K562 (cell line): ENCODE data around the gene GPR142. TPM values are rescaled to one million over a fixed set of nuclear protein-coding genes. Genes with fewer than 3 reads are reported as not detected.

Experiments used
- ATAC-seq: fragments of 200-7000 bp; cut with Tn5 transposase; 3 replicates; pipeline ENCODE4 v1.9.1; 2020; ENCODE audit warnings: moderate library complexity
- BruUV-seq: library from RNA; stranded (reverse); fragments of 400-500 nt; replicated peaks from 2 replicates; lab custom pipeline; 2021; lab: Mats Ljungman, UMichigan
- CTCF ChIA-PET: fragments of 300-600 bp; formaldehyde crosslinking; extraction: SDS; loops from one replicate; lab custom pipeline; 2021; ENCODE audit warnings: low intra/inter-chr PET ratio; lab: Yijun Ruan, JAX
- POLR2A ChIA-PET: fragments of 300-600, 350-650 bp; sonication (Branson Sonifier 250); formaldehyde crosslinking; extraction: SDS; loops from one replicate; lab custom pipeline; 2021; ENCODE audit warnings: antibody characterized with exemption, inconsistent platforms; lab: Yijun Ruan, JAX
- DNase-seq, 4 experiments: peaks; one replicate each; pipeline versions ENCODE4 v3.0.0 to v3.0.0-alpha.2; 2011 to 2018; ENCODE audit warnings: low spot score in 3 of 4, mixed read lengths in 3 of 4; ENCODE audit errors: extremely low read depth in 1 of 4
- FAIRE-seq: peaks from 2 replicates; lab custom pipeline; 2011; peaks lifted over from hg19 to GRCh38; lab: Jason Lieb, UNC
- H2AFZ ChIP-seq: 2 replicates; pipeline ENCODE4 v1.6.0; 2011; ENCODE audit warnings: low read depth, low read length, control low read depth, inconsistent platforms
- H3K27ac ChIP-seq: fragments of 200-600 bp; 3 replicates; pipeline ENCODE4 v1.8.0; 2011; ENCODE audit warnings: low read depth, mild to moderate bottlenecking, control low read depth, inconsistent platforms, low read length, moderate library complexity, mixed read lengths; ENCODE audit errors: extremely low read depth
- H3K27me3 ChIP-seq, 2 experiments: fragments of 300-600 bp in 1 of 2; 2 replicates in 1 of 2; 3 replicates in 1 of 2; pipeline versions ENCODE4 v1.6.0 to v1.8.0; 2011; ENCODE audit warnings: inconsistent platforms in 2 of 2, low read length in 2 of 2, mild to moderate bottlenecking in 1 of 2, mixed read lengths in 1 of 2, moderate library complexity in 1 of 2; ENCODE audit not compliant: control insufficient read depth in 2 of 2, insufficient read depth in 2 of 2
- H3K36me3 ChIP-seq: fragments of 300-600 bp; 3 replicates; pipeline ENCODE4 v1.8.0; 2011; ENCODE audit warnings: mild to moderate bottlenecking, low read length, inconsistent platforms; ENCODE audit not compliant: control insufficient read depth, insufficient read depth
- H3K4me1 ChIP-seq, 2 experiments: fragments of 200-600 bp in 1 of 2; replicated peaks in 1 of 2; 2 replicates in 1 of 2; 3 replicates in 1 of 2; pipeline versions ENCODE4 v1.5.1 to v1.8.0; 2011; ENCODE audit warnings: inconsistent platforms in 2 of 2, low read length in 2 of 2, mild to moderate bottlenecking in 1 of 2, mixed read lengths in 1 of 2, moderate library complexity in 1 of 2; ENCODE audit not compliant: control insufficient read depth in 2 of 2, insufficient read depth in 2 of 2
- H3K4me2 ChIP-seq: 2 replicates; pipeline ENCODE4 v1.6.1; 2011; ENCODE audit warnings: low read length, control low read depth, inconsistent platforms, mixed read lengths; ENCODE audit not compliant: insufficient read depth
- H3K4me3 ChIP-seq: fragments of 200-600 bp; sonication (generic), shearing (Covaris generic); 2 replicates; pipeline ENCODE4 v1.5.1; 2016; ENCODE audit warnings: control low read depth, inconsistent platforms
- H3K79me2 ChIP-seq: fragments of 200-600 bp; 3 replicates; pipeline ENCODE4 v1.8.0; 2011; ENCODE audit warnings: low read length, inconsistent platforms; ENCODE audit not compliant: control insufficient read depth, insufficient read depth
- H3K9ac ChIP-seq, 2 experiments: 2 replicates each; pipeline versions ENCODE4 v1.6.0 to v1.6.1; 2011; ENCODE audit warnings: low read depth in 2 of 2, low read length in 2 of 2, control low read depth in 1 of 2, inconsistent platforms in 1 of 2, mild to moderate bottlenecking in 1 of 2, mixed read lengths in 1 of 2; ENCODE audit not compliant: insufficient read depth in 1 of 2
- H3K9me1 ChIP-seq: one replicate; pipeline ENCODE4 v1.6.0; 2011; ENCODE audit warnings: inconsistent platforms, mild to moderate bottlenecking, low read length, moderate library complexity; ENCODE audit not compliant: control insufficient read depth, insufficient read depth
- H3K9me3 ChIP-seq: replicated peaks from 2 replicates; pipeline ENCODE4 v1.5.1; 2011; ENCODE audit warnings: low read depth, low read length, inconsistent platforms; ENCODE audit not compliant: control insufficient read depth, insufficient read depth
- H4K20me1 ChIP-seq: replicated peaks from 2 replicates; pipeline ENCODE4 v1.6.1; 2011; ENCODE audit warnings: low read length, inconsistent platforms, mixed read lengths; ENCODE audit not compliant: control insufficient read depth, insufficient read depth
- CBFA2T2 ChIP-seq: fragments of 450-650 bp; conservative IDR thresholded peaks from 2 replicates; pipeline ENCODE4 v1.6.1; 2017; ENCODE audit warnings: mild to moderate bottlenecking
- CEBPG ChIP-seq, 3 experiments: fragments of 200-800 bp in 1 of 3; sonication (Bioruptor generic) in 1 of 3; sonication (generic) in 1 of 3; formaldehyde crosslinking in 1 of 3; IDR thresholded peaks in 2 of 3; conservative IDR thresholded peaks in 1 of 3; 2 replicates each; pipeline versions ENCODE4 v1.6.1 to v1.8.0; 2016 to 2022; ENCODE audit warnings: missing compliant biosample characterization in 2 of 3, missing genetic modification characterization in 2 of 3, mild to moderate bottlenecking in 1 of 3, missing genetic modification reagents in 1 of 3
- DLX4 ChIP-seq: fragments of 250-450 bp; sonication (Bioruptor Pico); IDR thresholded peaks from 2 replicates; pipeline ENCODE4 v1.6.1; 2021; ENCODE audit warnings: mild to moderate bottlenecking
- GABPA ChIP-seq: fragments of 200-800 bp; sonication (Bioruptor generic); conservative IDR thresholded peaks from 2 replicates; pipeline ENCODE4 v1.6.1; 2016; ENCODE audit warnings: low read depth, missing genetic modification characterization, missing compliant biosample characterization
- GABPB2 ChIP-seq: fragments of 250-450 bp; sonication (Bioruptor Pico); conservative IDR thresholded peaks from 2 replicates; pipeline ENCODE4 v1.5.1; 2021; ENCODE audit warnings: mild to moderate bottlenecking
- HMG20B ChIP-seq: fragments of 250-450 bp; sonication (Bioruptor Pico); IDR thresholded peaks from 2 replicates; pipeline ENCODE4 v1.5.0; 2021; ENCODE audit warnings: mild to moderate bottlenecking
- IFI16 ChIP-seq: fragments of 250-450 bp; sonication (Bioruptor Pico); IDR thresholded peaks from 2 replicates; pipeline ENCODE4 v2.1.2; 2022; ENCODE audit warnings: mild to moderate bottlenecking, inconsistent platforms
- KAT7 ChIP-seq: sonication (generic); formaldehyde crosslinking; IDR thresholded peaks from 2 replicates; pipeline ENCODE4 v1.8.0; 2022; ENCODE audit warnings: missing genetic modification reagents, mild to moderate bottlenecking, borderline replicate concordance
- KDM1A ChIP-seq, 2 experiments: fragments of 450-650 bp; IDR thresholded peaks; 2 replicates each; pipeline ENCODE4 v1.6.1; 2016; ENCODE audit warnings: mild to moderate bottlenecking in 2 of 2
- MAZ ChIP-seq, 2 experiments: fragments of 450-650 bp in 1 of 2; sonication (generic) in 1 of 2; formaldehyde crosslinking; IDR thresholded peaks in 1 of 2; conservative IDR thresholded peaks in 1 of 2; 2 replicates each; pipeline versions ENCODE4 v1.4.0 to v1.5.0; 2020; ENCODE audit warnings: mild to moderate bottlenecking in 1 of 2, missing genetic modification reagents in 1 of 2
- NR1H2 ChIP-seq: sonication (generic); formaldehyde crosslinking; IDR thresholded peaks from 2 replicates; pipeline ENCODE4 v1.4.0; 2020; ENCODE audit warnings: mild to moderate bottlenecking, missing genetic modification reagents
- PRMT5 ChIP-seq: sonication (generic); formaldehyde crosslinking; IDR thresholded peaks from 2 replicates; pipeline ENCODE4 v1.5.0; 2020; ENCODE audit warnings: missing genetic modification reagents
- PTTG1 ChIP-seq: fragments of 450-650 bp; IDR thresholded peaks from 2 replicates; pipeline ENCODE4 v1.6.1; 2016; ENCODE audit warnings: low read depth, mild to moderate bottlenecking, missing genetic modification characterization, missing compliant biosample characterization
- RAD51 ChIP-seq: fragments of 450-650 bp; IDR thresholded peaks from 2 replicates; pipeline ENCODE4 v1.7.1; 2016; ENCODE audit warnings: low read depth, mild to moderate bottlenecking, borderline replicate concordance
- SETDB1 ChIP-seq: IDR thresholded peaks from one replicate; pipeline ENCODE4 v1.6.1; 2012; ENCODE audit warnings: low read length, control low read depth, inconsistent platforms
- SMARCE1 ChIP-seq: fragments of 450-650 bp; IDR thresholded peaks from 2 replicates; pipeline ENCODE4 v1.7.1; 2016; ENCODE audit warnings: mild to moderate bottlenecking
- ZFP36 ChIP-seq: fragments of 150-350 bp; IDR thresholded peaks from 2 replicates; pipeline ENCODE4 v1.6.1; 2018; ENCODE audit warnings: low read length, low read depth; ENCODE audit not compliant: partially characterized antibody
- ZNF24 ChIP-seq: fragments of 450-650 bp; IDR thresholded peaks from 2 replicates; pipeline ENCODE4 v1.6.1; 2016
- ZNF655 ChIP-seq: fragments of 250-450 bp; sonication (Bioruptor Pico); IDR thresholded peaks from 2 replicates; pipeline ENCODE4 v1.5.0; 2021
- ZNF780A ChIP-seq: fragments of 250-450 bp; sonication (Bioruptor Pico); IDR thresholded peaks from 2 replicates; pipeline ENCODE4 v1.5.0; 2021; ENCODE audit warnings: mild to moderate bottlenecking
- ZNF79 ChIP-seq: fragments of 250-450 bp; sonication (Bioruptor Pico); IDR thresholded peaks from 2 replicates; pipeline ENCODE4 v1.4.0; 2020; ENCODE audit warnings: low read depth, mild to moderate bottlenecking, moderate library complexity
- WGBS: fragments of 100-300 bp; shearing (Covaris generic); methylation state at CpG from one replicate; pipeline ENCODE4 v1.1.6; 2016; ENCODE audit warnings: low coverage, mixed read lengths; ENCODE audit not compliant: insufficient coverage; ENCODE audit errors: missing lambda C conversion rate; 5-methylcytosine and 5-hydroxymethylcytosine counted together
- in situ Hi-C: fragments of 300-500 bp; cut with MboI; formaldehyde crosslinking; loops from 4 replicates; pipeline ENCODE4 v1.15.0; 2018; ENCODE audit warnings: inconsistent platforms, mixed read lengths
- intact Hi-C: fragments of 100-400 bp; cut with micrococcal nuclease; formaldehyde crosslinking; loops from 2 replicates; pipeline ENCODE4 v1.14.2; 2022
- polyA plus RNA-seq, 8 experiments: library from polyadenylated mRNA; depleted of rRNA in 4 of 8; stranded (reverse) in 5 of 8; unstranded in 3 of 8; fragments of >200 nt; fragmentation: Nextera tagmentation in 2 of 8; fragmentation: Illumina TruSeq in 1 of 8; extraction: Ambion mirVana in 2 of 8; extraction: Trizol in 1 of 8; gene quantifications; 2 replicates each; pipeline versions ENCODE4 v1.2.1 to v1.2.3, GENCODE V29; 2011 to 2014; ENCODE audit warnings: inconsistent platforms in 1 of 8, missing spikeins in 1 of 8
- total RNA-seq, 7 experiments: library from RNA; depleted of rRNA in 6 of 7; stranded (reverse); fragments of >200 nt in 6 of 7; fragmentation: Illumina TruSeq in 2 of 7; extraction: Trizol in 2 of 7; gene quantifications; 2 replicates each; pipeline versions ENCODE4 v1.2.1 to v1.2.3, GENCODE V29; 2011 to 2021; ENCODE audit warnings: low replicate concordance in 1 of 7
- TF ChIP-seq, protein P1 (sequence below): sonication (generic); formaldehyde crosslinking; IDR thresholded peaks from 2 replicates; pipeline ENCODE4 v1.8.0; 2022; ENCODE audit warnings: mild to moderate bottlenecking, low read depth, missing genetic modification reagents

Gene GPR142
- total and polyA plus RNA-seq, 9 of the 15 experiments (the other 6 are each of a cell fraction or from before 2014, with no cell fraction given): not detected

- Histone ChIP-seq H3K9me3 (no peaks in the 10 kb centered on the region), H3K79me2 (no peaks in the 10 kb centered on the region), H2AFZ (peak overlapping the region; percentile 55; the same call in 1 of the 2 replicates), H3K4me2 (no peak overlapping the region), H3K4me3 (no peak overlapping the region), H3K36me3 (no peaks in the 10 kb centered on the region), H3K9ac (no peak overlapping the region), H4K20me1 (peaks cover 13% of the 10 kb centered on the region; the same call in 1 of the 2 replicates), H3K9me1 (no peaks in the 10 kb centered on the region), H3K27me3 (peaks cover 15 to 73% of the 10 kb centered on the region in 2 experiments; a peak in 3 of 5 replicates), H3K4me1 (peaks cover 0 to 41% of the 10 kb centered on the region in 2 experiments; a peak in 2 of 5 replicates), H3K27ac (no peak overlapping the region)
- ATAC-seq (0 out of 3 replicates have a peak, but pooled peaks have one; percentile 8), FAIRE-seq (peak; percentile 32), DNase-seq (peak in 1 of 4 experiments; percentile 19)
- CTCF ChIA-PET: interaction anchor here (0.9 kb wide), 1 partner anchor 148 kb away, joined by 6 read pairs; no protein-coding TSS in a partner anchor
- in situ Hi-C loops (no loop called here), intact Hi-C loops (no loop called here)
- BruUV-seq: no TSS peak
- WGBS: 6% methylated on average over 9 of the region's 9 CpGs
- POLR2A ChIA-PET: no interaction called here
- TF ChIP-seq ZNF24 (peak; percentile 64; the same call in 1 of the 2 replicates), CBFA2T2 (0 out of 2 replicates have a peak, but pooled peaks have one; percentile 13), NR1H2 (CRISPR knock-in tag) (no peak), ZNF655 (CRISPR knock-in tag) (no peak), IFI16 (CRISPR knock-in tag) (no peak), GABPA (tag) (peak; percentile 85), GABPB2 (CRISPR knock-in tag) (no peak), PRMT5 (no peak), HMG20B (CRISPR knock-in tag) (no peak), KAT7 (CRISPR knock-in tag) (no peak), ZFP36 (peak; percentile 82), MAZ (CRISPR knock-in tag; conservative IDR thresholded peaks at IDR 0.05 in 1 of 2, IDR thresholded peaks at IDR 0.05 in 1 of 2) (no peak), RAD51 (peak; percentile 77), ZNF780A (CRISPR knock-in tag) (no peak), SETDB1 (no peak), PTTG1 (tag) (no peak), CEBPG (CRISPR knock-in tag; IDR thresholded peaks at IDR 0.05) (no peak), CEBPG (tag; conservative IDR thresholded peaks at IDR 0.05 in 1 of 2, IDR thresholded peaks at IDR 0.05 in 1 of 2) (no peak), KDM1A (IDR thresholded peaks at IDR 0.05) (no peak), SMARCE1 (no peak), DLX4 (no peak), ZNF79 (CRISPR knock-in tag) (no peak)
- TF ChIP-seq, protein P1, sequence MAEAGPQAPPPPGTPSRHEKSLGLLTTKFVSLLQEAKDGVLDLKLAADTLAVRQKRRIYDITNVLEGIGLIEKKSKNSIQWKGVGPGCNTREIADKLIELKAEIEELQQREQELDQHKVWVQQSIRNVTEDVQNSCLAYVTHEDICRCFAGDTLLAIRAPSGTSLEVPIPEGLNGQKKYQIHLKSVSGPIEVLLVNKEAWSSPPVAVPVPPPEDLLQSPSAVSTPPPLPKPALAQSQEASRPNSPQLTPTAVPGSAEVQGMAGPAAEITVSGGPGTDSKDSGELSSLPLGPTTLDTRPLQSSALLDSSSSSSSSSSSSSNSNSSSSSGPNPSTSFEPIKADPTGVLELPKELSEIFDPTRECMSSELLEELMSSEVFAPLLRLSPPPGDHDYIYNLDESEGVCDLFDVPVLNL (CRISPR knock-in tag): no peak
Observed at GRCh38 chr17:74358697-74359096, 8.6 kb upstream of the GPR142 start.
